ENCODE results near the gene ULK4.
"Not testable (repeated sequence)": the region's sequence is repeated elsewhere in the genome, so short reads cannot be mapped to it uniquely, and the experiment has no call there.

Gene ULK4

DNA sequence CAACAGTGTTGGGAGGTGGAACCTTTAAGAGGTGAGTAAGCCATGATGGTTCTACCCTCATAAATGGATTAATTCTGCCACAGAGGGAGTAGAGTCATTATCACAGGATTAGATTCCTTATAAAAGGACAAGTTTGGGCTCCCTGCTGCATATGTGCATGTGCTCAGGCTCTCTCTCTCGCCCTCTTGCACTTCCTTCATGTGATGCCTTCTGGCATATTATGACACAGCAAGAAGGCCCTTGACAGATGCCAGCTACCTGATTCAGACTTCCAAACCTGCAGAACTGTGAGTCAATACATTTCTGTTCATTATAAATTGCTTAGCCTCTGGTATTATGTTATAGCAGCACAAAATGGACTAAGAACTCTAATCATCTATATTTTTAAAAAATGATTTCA, 557.3 kb downstream of the ULK4 start:
- no peak overlapping the region for H3K27ac ChIP-seq (ENCODE audit: extremely low read depth, low read depth, low read length)
- TF ChIP-seq PRDM1 (tag by site-specific recombination; IDR thresholded peaks at IDR 0.05) (no peak), ZBTB7A (tag by site-specific recombination; IDR thresholded peaks at IDR 0.05; ENCODE audit: low read depth) (no peak), ZNF843 (tag by site-specific recombination; IDR thresholded peaks at IDR 0.05) (no peak), MEIS1 (CRISPR knock-in tag; IDR thresholded peaks at IDR 0.05; ENCODE audit: borderline replicate concordance) (no peak), ZNF658 (tag by site-specific recombination; IDR thresholded peaks at IDR 0.05) (no peak), ZNF302 (tag by site-specific recombination; IDR thresholded peaks at IDR 0.05; ENCODE audit: low read depth) (no peak), TCF7L2 (IDR thresholded peaks at IDR 0.05; ENCODE audit: borderline replicate concordance, low read depth, low read length) (no peak), ZNF785 (tag by site-specific recombination; IDR thresholded peaks at IDR 0.05) (no peak), ZNF623 (tag by site-specific recombination; IDR thresholded peaks at IDR 0.05) (no peak), GLIS2 (tag by site-specific recombination; IDR thresholded peaks at IDR 0.05) (no peak), ZNF174 (tag by site-specific recombination; IDR thresholded peaks at IDR 0.05) (no peak), HOXD13 (CRISPR knock-in tag; IDR thresholded peaks at IDR 0.05; ENCODE audit: borderline replicate concordance) (no peak), ZNF324 (tag by site-specific recombination; IDR thresholded peaks at IDR 0.05) (no peak), ZNF747 (tag by site-specific recombination; IDR thresholded peaks at IDR 0.05) (no peak)
- TF ChIP-seq, protein P1, sequence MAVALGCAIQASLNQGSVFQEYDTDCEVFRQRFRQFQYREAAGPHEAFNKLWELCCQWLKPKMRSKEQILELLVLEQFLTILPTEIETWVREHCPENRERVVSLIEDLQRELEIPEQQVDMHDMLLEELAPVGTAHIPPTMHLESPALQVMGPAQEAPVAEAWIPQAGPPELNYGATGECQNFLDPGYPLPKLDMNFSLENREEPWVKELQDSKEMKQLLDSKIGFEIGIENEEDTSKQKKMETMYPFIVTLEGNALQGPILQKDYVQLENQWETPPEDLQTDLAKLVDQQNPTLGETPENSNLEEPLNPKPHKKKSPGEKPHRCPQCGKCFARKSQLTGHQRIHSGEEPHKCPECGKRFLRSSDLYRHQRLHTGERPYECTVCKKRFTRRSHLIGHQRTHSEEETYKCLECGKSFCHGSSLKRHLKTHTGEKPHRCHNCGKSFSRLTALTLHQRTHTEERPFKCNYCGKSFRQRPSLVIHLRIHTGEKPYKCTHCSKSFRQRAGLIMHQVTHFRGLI (tag by site-specific recombination; IDR thresholded peaks at IDR 0.05): no peak
- TF ChIP-seq, protein P2, sequence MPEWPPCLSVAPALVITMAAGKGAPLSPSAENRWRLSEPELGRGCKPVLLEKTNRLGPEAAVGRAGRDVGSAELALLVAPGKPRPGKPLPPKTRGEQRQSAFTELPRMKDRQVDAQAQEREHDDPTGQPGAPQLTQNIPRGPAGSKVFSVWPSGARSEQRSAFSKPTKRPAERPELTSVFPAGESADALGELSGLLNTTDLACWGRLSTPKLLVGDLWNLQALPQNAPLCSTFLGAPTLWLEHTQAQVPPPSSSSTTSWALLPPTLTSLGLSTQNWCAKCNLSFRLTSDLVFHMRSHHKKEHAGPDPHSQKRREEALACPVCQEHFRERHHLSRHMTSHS (tag by site-specific recombination; IDR thresholded peaks at IDR 0.05): no peak
- TF ChIP-seq, protein P3, sequence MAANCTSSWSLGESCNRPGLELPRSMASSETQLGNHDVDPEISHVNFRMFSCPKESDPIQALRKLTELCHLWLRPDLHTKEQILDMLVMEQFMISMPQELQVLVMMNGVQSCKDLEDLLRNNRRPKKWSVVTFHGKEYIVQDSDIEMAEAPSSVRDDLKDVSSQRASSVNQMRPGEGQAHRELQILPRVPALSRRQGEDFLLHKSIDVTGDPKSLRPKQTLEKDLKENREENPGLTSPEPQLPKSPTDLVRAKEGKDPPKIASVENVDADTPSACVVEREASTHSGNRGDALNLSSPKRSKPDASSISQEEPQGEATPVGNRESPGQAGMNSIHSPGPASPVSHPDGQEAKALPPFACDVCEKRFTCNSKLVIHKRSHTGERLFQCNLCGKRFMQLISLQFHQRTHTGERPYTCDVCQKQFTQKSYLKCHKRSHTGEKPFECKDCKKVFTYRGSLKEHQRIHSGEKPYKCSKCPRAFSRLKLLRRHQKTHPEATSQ (tag by site-specific recombination; IDR thresholded peaks at IDR 0.05): no peak
- TF ChIP-seq, protein P4, sequence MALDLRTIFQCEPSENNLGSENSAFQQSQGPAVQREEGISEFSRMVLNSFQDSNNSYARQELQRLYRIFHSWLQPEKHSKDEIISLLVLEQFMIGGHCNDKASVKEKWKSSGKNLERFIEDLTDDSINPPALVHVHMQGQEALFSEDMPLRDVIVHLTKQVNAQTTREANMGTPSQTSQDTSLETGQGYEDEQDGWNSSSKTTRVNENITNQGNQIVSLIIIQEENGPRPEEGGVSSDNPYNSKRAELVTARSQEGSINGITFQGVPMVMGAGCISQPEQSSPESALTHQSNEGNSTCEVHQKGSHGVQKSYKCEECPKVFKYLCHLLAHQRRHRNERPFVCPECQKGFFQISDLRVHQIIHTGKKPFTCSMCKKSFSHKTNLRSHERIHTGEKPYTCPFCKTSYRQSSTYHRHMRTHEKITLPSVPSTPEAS (tag by site-specific recombination; IDR thresholded peaks at IDR 0.05): no peak
- no peaks in the 10 kb centered on the region for H3K36me3 ChIP-seq (ENCODE audit: control insufficient read depth in 2 of 2, insufficient read depth in 1 of 2, low read length in 2 of 2)
- H3K4me1 ChIP-seq (ENCODE audit: control insufficient read depth, insufficient read depth, low read length): no peaks in the 10 kb centered on the region
- ChIA-PET CTCF (no interaction called here), POLR2A (no interaction called here)
- H3K4me3 ChIP-seq (ENCODE audit: low read depth, low read length): no peak overlapping the region
- no peaks in the 10 kb centered on the region for H3K9me3 ChIP-seq (ENCODE audit: control insufficient read depth, insufficient read depth, low read depth, low read length)

DNA sequence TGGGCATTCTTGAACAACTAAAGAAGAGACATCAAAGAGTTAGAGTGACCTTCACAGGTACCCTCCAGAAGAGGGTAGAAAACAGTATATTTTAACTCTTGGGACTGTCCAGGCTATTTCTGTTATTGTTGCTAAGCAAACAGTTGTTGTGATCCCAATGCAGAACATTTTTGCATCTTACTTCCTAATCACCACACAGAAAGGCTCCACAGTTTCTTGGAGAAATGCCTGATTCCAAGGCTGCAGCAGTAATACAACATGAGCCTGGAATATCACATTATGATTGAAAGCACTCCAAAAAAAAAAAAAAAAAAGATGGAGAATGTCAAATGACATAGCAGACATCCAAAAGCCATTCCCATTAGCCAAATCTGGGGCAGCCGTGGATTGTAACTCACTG, 567.0 kb downstream of the ULK4 start:
- POLR2A ChIA-PET: no interaction called here
- H3K9me3 ChIP-seq (ENCODE audit: control insufficient read depth, insufficient read depth, low read depth, low read length): no peaks in the 10 kb centered on the region
- H3K27ac ChIP-seq (ENCODE audit: extremely low read depth, low read depth, low read length): no peak overlapping the region
- no peaks in the 10 kb centered on the region for H3K4me1 ChIP-seq (ENCODE audit: control insufficient read depth, insufficient read depth, low read length)
- no peak overlapping the region for H3K4me3 ChIP-seq (ENCODE audit: low read depth, low read length)
- no peaks in the 10 kb centered on the region for H3K36me3 ChIP-seq (ENCODE audit: control insufficient read depth in 2 of 2, insufficient read depth in 1 of 2, low read length in 2 of 2)
- TF ChIP-seq ZNF629 (tag by site-specific recombination; IDR thresholded peaks at IDR 0.05) (no peak), BCL11B (tag by site-specific recombination; IDR thresholded peaks at IDR 0.05; ENCODE audit: low read depth) (no peak), ZNF785 (tag by site-specific recombination; IDR thresholded peaks at IDR 0.05) (no peak), ZBTB7A (tag by site-specific recombination; IDR thresholded peaks at IDR 0.05; ENCODE audit: low read depth) (no peak), ZNF76 (tag by site-specific recombination; IDR thresholded peaks at IDR 0.05; ENCODE audit: borderline replicate concordance, low read depth) (no peak)
- CTCF ChIA-PET: no interaction called here

DNA sequence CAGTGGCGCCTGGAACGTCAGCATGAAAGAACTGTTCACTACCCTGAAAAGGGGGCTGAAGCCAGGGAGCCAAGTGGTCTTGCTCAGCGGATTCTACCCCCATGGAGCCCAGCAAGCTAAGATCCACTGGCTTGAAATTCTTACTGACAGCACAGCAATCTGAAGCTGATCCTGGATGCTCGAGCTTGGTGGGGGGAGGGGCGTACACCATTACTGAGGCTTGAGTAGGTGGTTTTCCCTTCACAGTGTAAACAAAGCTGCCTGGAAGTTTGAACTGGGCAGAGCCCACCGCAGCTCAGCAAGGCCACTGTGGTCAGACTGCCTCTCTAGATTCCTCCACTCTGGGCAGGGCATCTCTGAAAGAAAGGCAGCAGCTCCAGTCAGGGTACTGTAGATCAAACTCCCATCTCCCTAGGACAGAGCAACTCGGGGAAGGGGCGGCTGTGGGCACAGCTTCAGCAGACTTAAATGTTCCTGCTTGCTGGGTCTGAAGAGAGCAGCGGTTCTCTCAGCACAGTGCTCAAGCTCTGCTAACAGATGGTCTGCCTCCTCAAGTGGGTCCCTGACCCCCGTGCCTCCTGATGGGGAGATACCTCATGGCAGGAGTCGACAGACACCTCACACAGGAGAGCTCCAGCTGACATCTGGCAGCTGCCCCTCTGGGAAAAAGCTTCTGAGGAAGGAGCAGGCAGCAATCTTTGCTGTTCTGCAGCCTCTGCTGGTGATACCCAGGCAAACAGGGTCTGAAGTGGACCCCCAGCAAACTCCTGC, 591.0 kb downstream of the ULK4 start:
- H3K4me1 ChIP-seq (ENCODE audit: control insufficient read depth, insufficient read depth, low read length); H3K4me3 ChIP-seq (ENCODE audit: low read depth, low read length); POLR2A ChIA-PET; CTCF ChIA-PET; H3K36me3 ChIP-seq (ENCODE audit: control insufficient read depth in 2 of 2, insufficient read depth in 1 of 2, low read length in 2 of 2); H3K9me3 ChIP-seq (ENCODE audit: control insufficient read depth, insufficient read depth, low read depth, low read length); H3K27ac ChIP-seq (ENCODE audit: extremely low read depth, low read depth, low read length): not testable (repeated sequence)
